Glomerular visceral epithelial cell (primary cell): Measurements from ENCODE around the gene WDR90.

ENCODE experiments used
- DNase-seq: peaks from one replicate; pipeline ENCODE4 v3.0.0-alpha.2; 2016; ENCODE audit errors: extremely low spot score

The WDR90 gene

GRCh38 chr16:708019-708418 is 58.9 kb downstream of the WDR90 start:
- no peak for DNase-seq

GRCh38 chr16:708959-709358 is 59.8 kb downstream of the WDR90 start:
- no peak for DNase-seq

GRCh38 chr16:709566-710499 is 60.7 kb downstream of the WDR90 start:
- peak; percentile 70 for DNase-seq

GRCh38 chr16:710500-711075 is 61.4 kb downstream of the WDR90 start:
- no peak for DNase-seq

- no peak for DNase-seq
Measured at GRCh38 chr16:711084-711483, 61.9 kb downstream of the WDR90 start.

- DNase-seq = peak; percentile 75
Measured at GRCh38 chr16:711548-712320, 62.6 kb downstream of the WDR90 start.

GRCh38 chr16:712740-713250 is 63.6 kb downstream of the WDR90 start:
- DNase-seq = peak; percentile 86

GRCh38 chr16:714079-714478 is 64.9 kb downstream of the WDR90 start:
- no peak for DNase-seq

GRCh38 chr16:714558-715476 is 65.7 kb downstream of the WDR90 start, which contains the start of gene METRN:
Gene METRN, plus strand, starts transcription at chr16:715118. Its CDS starts 172 bp downstream, at chr16:715290.
- DNase-seq = peak; percentile 84

- no peak for DNase-seq
Measured at GRCh38 chr16:715477-716199, 66.5 kb downstream of the WDR90 start.

- no peak for DNase-seq
Measured at GRCh38 chr16:716200-716568, 67.0 kb downstream of the WDR90 start.

GRCh38 chr16:716768-717325 is 67.7 kb downstream of the WDR90 start:
- no peak for DNase-seq
